HG02759 (cell line): ENCODE measurements around the gene APOL4.
"Not testable (repeated sequence)": the region's sequence is repeated elsewhere in the genome, so short reads cannot be mapped to it uniquely, and the experiment has no call there.

Experiments
- ATAC-seq: cut with Tn5 transposase; IDR thresholded peaks from one replicate; pipeline ENCODE4 v1.9.1; 2021; ENCODE audit warnings: mild to moderate bottlenecking, moderate library complexity; ENCODE audit not compliant: unreplicated experiment

Gene APOL4

GRCh38 chr22:36232715-36233401, 31.2 kb upstream of the APOL4 start:
- ATAC-seq, result no peak

DNA sequence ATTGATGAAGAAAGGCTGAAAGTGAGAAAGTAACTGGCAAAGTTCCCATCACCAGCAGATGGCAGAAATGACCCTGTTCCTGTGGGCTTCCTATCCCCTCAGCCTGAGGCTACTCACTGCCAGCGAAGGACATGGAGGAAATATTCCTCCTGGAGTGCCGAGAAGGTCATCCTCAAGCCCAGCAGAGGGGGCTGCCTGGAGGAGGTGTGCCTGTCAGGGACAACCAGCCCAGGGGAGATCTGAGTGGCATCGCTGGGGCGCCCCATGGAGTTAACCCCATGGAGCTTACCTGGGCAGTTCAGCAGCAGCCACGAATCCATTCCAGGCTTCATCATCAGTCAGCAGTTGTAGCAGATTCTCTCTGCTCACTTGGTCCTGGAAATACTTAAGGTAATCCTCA, 29.4 kb upstream of the APOL4 start:
- not testable (repeated sequence) for ATAC-seq

DNA sequence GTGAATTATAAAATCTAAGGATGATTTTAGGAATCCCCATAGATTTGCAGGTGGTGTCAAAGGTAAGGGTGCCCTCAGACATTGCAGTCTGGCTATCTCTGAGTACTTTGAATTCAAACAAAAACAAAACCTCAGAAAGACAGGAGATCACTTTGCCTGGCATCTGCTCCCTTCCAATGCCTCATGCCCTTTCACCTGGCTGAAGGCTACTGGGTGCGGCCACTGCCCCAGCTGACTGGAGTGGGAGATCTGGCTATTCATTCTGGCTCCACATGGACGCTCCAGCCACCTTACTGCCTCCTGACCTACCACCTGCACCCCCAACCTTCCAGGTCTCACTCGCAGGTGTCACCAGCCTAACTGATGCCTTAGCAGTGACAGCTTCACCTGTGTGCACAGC, 28.0 kb upstream of the APOL4 start:
- not testable (repeated sequence) for ATAC-seq

- ATAC-seq, result no peak
Observed at GRCh38 chr22:36228944-36229343, 27.3 kb upstream of the APOL4 start.

DNA sequence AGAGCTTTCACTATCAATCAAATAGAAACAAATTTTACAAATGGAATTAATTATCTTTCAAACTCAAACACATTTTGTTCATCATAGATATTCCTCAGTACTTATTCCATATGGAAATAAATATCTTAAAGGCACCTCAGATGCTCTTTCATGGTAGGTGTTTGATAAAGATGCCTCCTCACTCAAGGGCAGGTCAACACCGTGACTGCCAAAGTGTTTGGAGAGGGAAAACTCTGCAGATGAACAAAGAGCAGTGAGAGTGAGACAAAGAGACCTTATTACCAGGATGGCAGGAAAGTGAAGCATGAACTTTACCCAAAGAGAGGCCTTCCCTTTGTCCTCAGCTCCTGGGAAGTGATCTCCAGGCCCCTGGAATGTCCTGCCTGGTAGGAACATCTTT, 26.8 kb upstream of the APOL4 start:
- not testable (repeated sequence) for ATAC-seq

GRCh38 chr22:36227806-36228205, 26.2 kb upstream of the APOL4 start:
- no peak for ATAC-seq

GRCh38 chr22:36227396-36227795, 25.8 kb upstream of the APOL4 start:
- no peak for ATAC-seq

DNA sequence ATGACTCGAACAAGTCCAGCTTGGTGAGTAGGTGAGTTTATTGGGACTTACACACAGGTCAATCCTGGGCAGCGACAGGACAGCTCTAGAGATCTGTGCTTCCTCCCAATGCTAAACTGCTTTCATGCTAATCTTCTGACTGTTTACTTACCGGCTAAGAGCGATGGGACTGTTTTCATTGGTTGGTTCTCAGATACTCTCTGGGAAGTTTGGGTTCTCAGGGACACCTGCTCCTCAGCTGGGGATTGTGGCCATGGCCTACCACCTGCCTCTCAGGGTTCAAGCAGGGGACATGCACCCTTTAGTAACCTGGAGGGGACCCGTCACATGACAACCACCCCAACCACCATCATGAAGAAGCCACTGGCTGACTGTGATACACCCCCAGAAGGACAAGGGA, 24.6 kb upstream of the APOL4 start:
- ATAC-seq, result no peak

- ATAC-seq, result no peak
Observed at GRCh38 chr22:36225333-36225922, 23.8 kb upstream of the APOL4 start.

DNA sequence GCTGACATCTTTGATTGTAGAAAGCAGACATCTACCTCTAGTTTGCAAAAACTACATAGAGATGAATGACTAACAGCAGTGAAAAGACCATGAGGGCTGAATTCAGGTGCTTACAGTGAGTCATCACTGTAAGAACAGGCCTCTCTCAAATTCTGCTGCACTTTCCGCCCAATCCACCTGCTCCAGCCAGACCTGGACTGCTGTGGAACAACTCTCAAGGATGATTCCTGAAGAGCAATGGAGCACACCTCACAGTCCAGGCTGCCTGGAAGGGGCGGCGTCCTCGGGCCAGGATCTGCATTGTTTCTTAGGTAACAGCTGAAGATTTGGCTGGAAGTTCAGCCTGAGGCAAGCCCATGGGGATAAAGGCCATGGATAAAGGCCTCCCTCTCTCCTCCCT, 22.6 kb upstream of the APOL4 start:
- no peak for ATAC-seq

DNA sequence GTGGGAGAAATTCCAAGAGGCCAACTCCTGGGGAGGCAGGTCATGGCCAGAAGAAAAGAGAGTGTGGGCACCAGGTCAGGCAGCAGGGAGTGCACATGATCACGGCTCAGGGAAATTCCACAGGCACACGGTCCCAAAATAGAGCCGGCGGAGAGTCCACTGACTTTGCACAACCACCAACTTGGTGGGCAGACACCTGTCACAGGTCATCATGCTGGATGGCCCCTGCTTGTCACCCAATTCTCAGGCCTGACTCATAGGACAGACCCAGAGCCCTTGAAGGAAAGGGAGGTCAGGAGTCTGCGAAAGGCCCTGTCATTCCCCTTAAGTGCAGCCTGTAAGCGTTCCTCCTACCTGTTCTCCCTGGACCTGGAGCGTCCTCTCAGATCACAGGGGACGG, 21.9 kb upstream of the APOL4 start:
- no peak for ATAC-seq

GRCh38 chr22:36222887-36223450, 21.4 kb upstream of the APOL4 start:
- no peak for ATAC-seq

GRCh38 chr22:36221799-36222751, 20.5 kb upstream of the APOL4 start:
- ATAC-seq, result no peak

- no peak for ATAC-seq
Observed at GRCh38 chr22:36220451-36220921, 18.9 kb upstream of the APOL4 start.

GRCh38 chr22:36218648-36219193, 17.1 kb upstream of the APOL4 start:
- no peak for ATAC-seq

GRCh38 chr22:36215981-36216380, 14.4 kb upstream of the APOL4 start:
- ATAC-seq, result no peak

DNA sequence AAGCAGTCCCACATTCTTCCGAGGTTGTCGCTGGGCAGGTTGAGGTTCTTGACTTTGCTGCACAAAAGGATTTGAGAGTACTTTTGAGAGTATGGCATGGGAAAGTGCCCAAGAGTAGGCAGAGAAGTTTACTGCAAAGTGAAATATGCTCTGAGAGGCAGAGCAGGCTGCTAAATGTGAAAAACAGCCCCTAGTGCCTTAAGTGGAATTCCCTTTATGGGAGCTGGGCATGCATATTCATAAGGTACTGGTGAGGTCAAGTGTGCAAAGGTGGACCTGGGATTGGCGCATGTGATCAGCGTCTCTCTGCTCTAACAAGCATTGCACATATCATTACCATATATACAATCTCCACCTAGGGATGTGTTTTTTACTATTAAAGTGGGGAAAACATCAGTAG, 12.0 kb upstream of the APOL4 start:
- ATAC-seq, result no peak

DNA sequence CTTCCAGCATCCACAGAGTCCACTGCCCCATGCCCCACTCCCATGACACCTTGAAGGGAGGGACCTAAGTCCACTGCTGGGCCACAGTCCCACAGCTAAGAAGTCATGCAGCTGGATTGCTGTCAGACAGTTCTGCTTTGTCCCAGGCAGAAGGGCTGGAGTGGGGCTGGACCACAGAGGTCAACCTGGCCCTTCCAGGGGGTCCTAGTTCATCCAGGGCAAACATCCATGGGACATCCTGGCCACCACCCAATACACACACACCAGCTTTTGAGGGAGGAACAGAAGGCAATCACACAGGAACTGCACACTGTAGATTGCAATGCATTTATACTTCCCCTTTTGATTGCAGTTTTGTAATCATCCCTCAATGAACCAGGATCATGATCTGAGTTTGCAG, 11.3 kb upstream of the APOL4 start:
- ATAC-seq, result no peak

- no peak for ATAC-seq
Observed at GRCh38 chr22:36211237-36211861, 9.7 kb upstream of the APOL4 start.

DNA sequence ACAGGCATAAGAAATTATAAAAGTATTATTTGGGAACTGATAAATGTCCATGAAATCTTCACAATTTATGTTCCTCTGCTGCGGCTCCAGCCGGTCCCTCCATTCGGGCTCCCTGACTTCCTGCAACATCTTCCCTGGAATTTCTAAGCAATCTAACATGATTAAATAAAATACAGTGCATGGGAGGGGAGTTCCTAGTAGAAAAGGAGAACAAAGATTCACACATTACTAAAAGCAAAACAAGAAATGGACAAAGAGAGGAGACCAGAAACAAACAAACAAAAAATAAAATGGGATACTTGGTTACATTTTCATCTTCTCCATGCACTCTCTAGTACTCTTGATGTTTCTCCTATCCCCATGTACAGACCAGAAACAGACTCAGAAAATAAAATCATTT, 8.6 kb upstream of the APOL4 start:
- ATAC-seq, result no peak

GRCh38 chr22:36209488-36209908, 7.9 kb upstream of the APOL4 start:
- ATAC-seq, result not testable (repeated sequence)
